Adrenal gland (tissue), 12 donors: ENCODE data around the gene CDC5L. TPM values are rescaled to one million over a fixed set of nuclear protein-coding genes. Genes with fewer than 3 reads are reported as not detected.

Source experiments
- DNase-seq, 7 donors: peaks; one replicate each; pipeline ENCODE4 v3.0.0-alpha.2; 2019 to 2020
- H3K27ac ChIP-seq, 5 donors: fragments of 200-600 bp; sonication (generic) in 4 of 5; 1 replicate in 3 of 5; 2 replicates in 2 of 5; pipeline versions ENCODE4 v1.5.1 to v1.8.0; 2016 to 2020; ENCODE audit warnings: mild to moderate bottlenecking in 1 of 5
- H3K27me3 ChIP-seq: fragments of 200-600 bp; 2 replicates; pipeline ENCODE4 v1.8.0; 2021
- H3K36me3 ChIP-seq, 2 donors: fragments of 200-600 bp; replicated peaks in 1 of 2; 1 replicate in 1 of 2; 2 replicates in 1 of 2; pipeline versions ENCODE4 v1.5.1 to v1.8.0; 2018 to 2022
- H3K4me1 ChIP-seq, 2 donors: fragments of 200-600 bp; replicated peaks in 1 of 2; 1 replicate in 1 of 2; 2 replicates in 1 of 2; pipeline versions ENCODE4 v1.5.1 to v1.8.0; 2018 to 2021
- H3K4me3 ChIP-seq, 4 donors: fragments of 200-600 bp; sonication (generic) in 3 of 4; one replicate each; pipeline ENCODE4 v1.5.1; 2016 to 2018
- H3K9me3 ChIP-seq, 3 donors: fragments of 200-600 bp; sonication (generic) in 1 of 3; replicated peaks in 1 of 3; 1 replicate in 2 of 3; 2 replicates in 1 of 3; pipeline versions ENCODE4 v1.5.1 to v1.8.0; 2016 to 2021
- POLR2A ChIP-seq, 2 donors: fragments of 450-650 bp; IDR thresholded peaks; one replicate each; pipeline ENCODE4 v1.6.1; 2017; ENCODE audit warnings: antibody characterized with exemption in 2 of 2, mild to moderate bottlenecking in 2 of 2, moderate library complexity in 1 of 2
- WGBS, 4 donors: extraction: QIAGEN DNeasy Blood & Tissue Kit in 2 of 4; methylation state at CpG; one replicate each; pipeline versions ENCODE4 v1.1.5 to v1.1.7; 2013 to 2017; 5-methylcytosine and 5-hydroxymethylcytosine counted together
- intact Hi-C, 2 donors: fragments of 100-400 bp; cut with DNase I; formaldehyde crosslinking; loops; one replicate each; pipeline versions ENCODE4 v1.14.1 to v1.15.0; 2022 to 2023
- polyA plus RNA-seq, 3 donors: library from polyadenylated mRNA; stranded (reverse); fragments of 200-250 nt in 2 of 3; fragments of 350-450 nt in 1 of 3; fragmentation: Illumina TruSeq in 1 of 3; extraction: RNeasy Lipid Tissue Mini Kit (QIAGEN cat#74804) in 1 of 3; gene quantifications; one replicate each; pipeline ENCODE4 v1.2.3, GENCODE V29; 2013 to 2014
- total RNA-seq, 9 donors: library from RNA; depleted of rRNA in 4 of 9; stranded (reverse); fragments of >200 nt in 4 of 9; fragments of 120-200 nt in 1 of 9; fragmentation: NEBNext Ultra II Directional in 1 of 9; extraction: Animal tissue kit (Norgen Biotek cat#: 25700) in 1 of 9; gene quantifications; one replicate each; pipeline versions ENCODE4 v1.1.0 to v1.2.4, GENCODE V29; 2013 to 2023
- TF ChIP-seq, protein P1 (sequence below), 6 experiments: fragments of 450-650 bp in 4 of 6; fragments of 200-600 bp in 2 of 6; sonication (generic) in 1 of 6; IDR thresholded peaks; 1 replicate in 5 of 6; 2 replicates in 1 of 6; pipeline versions ENCODE4 v1.5.1 to v1.8.0; 2016 to 2021; ENCODE audit warnings: antibody characterized with exemption in 6 of 6, mild to moderate bottlenecking in 2 of 6, moderate library complexity in 1 of 6
- donor health status: healthy with polysubstance abuse.
- donor health status: Bipolar disorder and iron deficiency.
- donor health status: DM: yes; HTN: yes; CAD: no.
- donor health status: DM: no; HTN: no; CAD: no.
- donor health status: DM: no; HTN: no; CAD: no.
- donor health status: DM: yes; HTN: yes; CAD: no.

The CDC5L gene
- total and polyA plus RNA-seq, 12 donors = 5.6 to 39.3 (median 20.8) TPM

GRCh38 chr6:44363377-44363926 lies 24.1 kb upstream of the CDC5L start:
- H3K4me1 ChIP-seq = no peaks in the 10 kb centered on the region
- H3K9me3 ChIP-seq = no peaks in the 10 kb centered on the region
- H3K27ac ChIP-seq = no peak overlapping the region
- H3K36me3 ChIP-seq = no peaks in the 10 kb centered on the region
- intact Hi-C loops = no loop called here
- H3K4me3 ChIP-seq = no peak overlapping the region
- no peaks in the 10 kb centered on the region for H3K27me3 ChIP-seq
- WGBS, 4 donors = 94 to 96% (median 95%) methylated on average over 3 of the region's 3 CpGs
- TF ChIP-seq, protein P1, sequence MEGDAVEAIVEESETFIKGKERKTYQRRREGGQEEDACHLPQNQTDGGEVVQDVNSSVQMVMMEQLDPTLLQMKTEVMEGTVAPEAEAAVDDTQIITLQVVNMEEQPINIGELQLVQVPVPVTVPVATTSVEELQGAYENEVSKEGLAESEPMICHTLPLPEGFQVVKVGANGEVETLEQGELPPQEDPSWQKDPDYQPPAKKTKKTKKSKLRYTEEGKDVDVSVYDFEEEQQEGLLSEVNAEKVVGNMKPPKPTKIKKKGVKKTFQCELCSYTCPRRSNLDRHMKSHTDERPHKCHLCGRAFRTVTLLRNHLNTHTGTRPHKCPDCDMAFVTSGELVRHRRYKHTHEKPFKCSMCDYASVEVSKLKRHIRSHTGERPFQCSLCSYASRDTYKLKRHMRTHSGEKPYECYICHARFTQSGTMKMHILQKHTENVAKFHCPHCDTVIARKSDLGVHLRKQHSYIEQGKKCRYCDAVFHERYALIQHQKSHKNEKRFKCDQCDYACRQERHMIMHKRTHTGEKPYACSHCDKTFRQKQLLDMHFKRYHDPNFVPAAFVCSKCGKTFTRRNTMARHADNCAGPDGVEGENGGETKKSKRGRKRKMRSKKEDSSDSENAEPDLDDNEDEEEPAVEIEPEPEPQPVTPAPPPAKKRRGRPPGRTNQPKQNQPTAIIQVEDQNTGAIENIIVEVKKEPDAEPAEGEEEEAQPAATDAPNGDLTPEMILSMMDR (IDR thresholded peaks at IDR 0.05) = no peak
- TF ChIP-seq POLR2A (IDR thresholded peaks at IDR 0.05) = no peak
- DNase-seq = no peak

DNA sequence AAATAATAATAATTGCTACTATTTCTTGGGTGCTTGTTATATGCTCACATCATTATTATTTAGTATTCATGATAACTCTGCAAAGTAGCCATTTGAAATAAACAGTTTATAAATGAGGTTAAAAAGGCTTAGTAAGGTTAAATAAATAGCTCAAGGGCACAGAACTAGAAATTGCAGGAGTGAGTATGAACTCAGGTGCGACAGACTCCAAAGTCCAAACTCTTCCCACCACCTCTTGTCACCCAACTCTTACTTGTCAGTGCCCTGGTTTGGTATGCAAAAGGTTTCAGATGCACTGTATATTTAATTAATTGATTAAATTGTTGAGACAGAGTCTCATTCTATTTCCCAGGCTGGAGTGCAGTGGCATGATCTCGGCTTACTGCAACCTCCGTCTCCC lies 20.7 kb upstream of the CDC5L start:
- DNase-seq = no peak
- Histone ChIP-seq H3K36me3 (no peaks in the 10 kb centered on the region), H3K27ac (no peak overlapping the region), H3K4me3 (no peak overlapping the region), H3K4me1 (no peaks in the 10 kb centered on the region), H3K27me3 (no peaks in the 10 kb centered on the region), H3K9me3 (no peaks in the 10 kb centered on the region)
- intact Hi-C loops = no loop called here
- TF ChIP-seq POLR2A (IDR thresholded peaks at IDR 0.05) = no peak
- TF ChIP-seq, protein P1 (IDR thresholded peaks at IDR 0.05) = no peak
- 85 to 92% (median 89%) methylated on average over 3 of the region's 3 CpGs for WGBS, 4 donors

DNA sequence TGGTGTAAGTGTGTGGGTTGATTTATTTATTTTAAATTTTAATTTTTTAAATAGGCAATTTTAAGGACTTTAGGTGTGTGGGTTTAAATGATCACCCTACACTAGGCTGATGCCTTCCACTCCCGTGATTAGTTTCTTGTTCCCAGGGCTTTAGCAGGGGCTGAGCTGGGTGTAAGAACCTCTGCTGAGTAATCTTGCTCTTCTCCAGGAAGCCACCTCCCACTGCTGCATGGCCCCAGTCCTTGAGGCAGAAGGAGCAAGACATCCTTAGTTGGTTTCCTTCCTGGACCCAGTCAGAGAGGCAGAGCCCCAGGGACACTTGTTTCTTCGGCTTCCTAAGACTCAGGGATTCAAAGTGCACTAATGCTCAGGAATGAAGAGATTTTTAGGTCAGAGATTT lies 19.8 kb upstream of the CDC5L start:
- DNase-seq = no peak
- no peaks in the 10 kb centered on the region for H3K36me3 ChIP-seq
- 31 to 49% (median 43%) methylated on average over 2 of the region's 2 CpGs for WGBS, 4 donors
- no peaks in the 10 kb centered on the region for H3K9me3 ChIP-seq
- H3K27ac ChIP-seq = no peak overlapping the region
- intact Hi-C loops = no loop called here
- H3K27me3 ChIP-seq = no peaks in the 10 kb centered on the region
- no peaks in the 10 kb centered on the region for H3K4me1 ChIP-seq
- TF ChIP-seq POLR2A (IDR thresholded peaks at IDR 0.05) = no peak
- TF ChIP-seq, protein P1 (IDR thresholded peaks at IDR 0.05) = no peak
- no peak overlapping the region for H3K4me3 ChIP-seq

GRCh38 chr6:44373051-44373450 lies 14.5 kb upstream of the CDC5L start:
- Histone ChIP-seq H3K27me3 (no peaks in the 10 kb centered on the region), H3K9me3 (no peaks in the 10 kb centered on the region), H3K4me1 (no peaks in the 10 kb centered on the region), H3K36me3 (no peaks in the 10 kb centered on the region), H3K4me3 (no peak overlapping the region), H3K27ac (no peak overlapping the region)
- no peak for TF ChIP-seq POLR2A (IDR thresholded peaks at IDR 0.05)
- TF ChIP-seq, protein P1 (IDR thresholded peaks at IDR 0.05) = no peak
- intact Hi-C loops = no loop called here
- WGBS, 4 donors = 62 to 81% (median 72%) methylated on average over 3 of the region's 3 CpGs
- DNase-seq = no peak
